Activated CD8-positive, alpha-beta memory T cell treated with anti-CD3 and anti-CD28 coated beads, Interleukin-2, amount 10 ng/mL, durations not matched to agents 7 days and 5 days (primary cell): Measurements from ENCODE around the gene ACSS3. TPM values are rescaled to one million over a fixed set of nuclear protein-coding genes. Genes with fewer than 3 reads are reported as not detected.

Source experiments
- ATAC-seq: fragments of 150-1000 bp; cut with Tn5 transposase; one replicate; pipeline ENCODE4 v1.10.0; 2021; ENCODE audit warnings: moderate library complexity
- CTCF ChIA-PET: fragments of 350-600 bp; sonication (Branson Sonifier 250); formaldehyde crosslinking; loops from one replicate; lab custom pipeline; 2021; ENCODE audit warnings: antibody characterized with exemption; lab: Charles Lee
- DNase-seq: peaks from one replicate; pipeline ENCODE4 v3.0.0-alpha.2; 2020
- H3K27ac Mint-ChIP-seq: one replicate; pipeline ENCODE4 v1.8.0; 2021; ENCODE audit warnings: mild to moderate bottlenecking, mixed read lengths
- H3K27me3 Mint-ChIP-seq: one replicate; pipeline ENCODE4 v1.8.0; 2021; ENCODE audit warnings: mixed read lengths
- H3K36me3 Mint-ChIP-seq: one replicate; pipeline ENCODE4 v1.8.0; 2021; ENCODE audit warnings: mild to moderate bottlenecking, mixed read lengths
- H3K4me1 Mint-ChIP-seq: one replicate; pipeline ENCODE4 v1.8.0; 2021; ENCODE audit warnings: mixed read lengths
- H3K4me3 Mint-ChIP-seq: one replicate; pipeline ENCODE4 v1.8.0; 2021; ENCODE audit warnings: mild to moderate bottlenecking, moderate library complexity, mixed read lengths
- H3K9me3 Mint-ChIP-seq: one replicate; pipeline ENCODE4 v1.8.0; 2022; ENCODE audit warnings: low read depth, mixed read lengths
- total RNA-seq, 2 experiments: library from RNA; stranded (reverse); gene quantifications; one replicate each; pipeline ENCODE4 v1.2.3, GENCODE V29; 2021

The ACSS3 gene
- total RNA-seq, 2 experiments from 2014 or later = not detected

- H3K36me3 Mint-ChIP-seq = no peaks in the 10 kb centered on the region
Measured at GRCh38 chr12:81229759-81230158, 151.9 kb downstream of the ACSS3 start.

DNA sequence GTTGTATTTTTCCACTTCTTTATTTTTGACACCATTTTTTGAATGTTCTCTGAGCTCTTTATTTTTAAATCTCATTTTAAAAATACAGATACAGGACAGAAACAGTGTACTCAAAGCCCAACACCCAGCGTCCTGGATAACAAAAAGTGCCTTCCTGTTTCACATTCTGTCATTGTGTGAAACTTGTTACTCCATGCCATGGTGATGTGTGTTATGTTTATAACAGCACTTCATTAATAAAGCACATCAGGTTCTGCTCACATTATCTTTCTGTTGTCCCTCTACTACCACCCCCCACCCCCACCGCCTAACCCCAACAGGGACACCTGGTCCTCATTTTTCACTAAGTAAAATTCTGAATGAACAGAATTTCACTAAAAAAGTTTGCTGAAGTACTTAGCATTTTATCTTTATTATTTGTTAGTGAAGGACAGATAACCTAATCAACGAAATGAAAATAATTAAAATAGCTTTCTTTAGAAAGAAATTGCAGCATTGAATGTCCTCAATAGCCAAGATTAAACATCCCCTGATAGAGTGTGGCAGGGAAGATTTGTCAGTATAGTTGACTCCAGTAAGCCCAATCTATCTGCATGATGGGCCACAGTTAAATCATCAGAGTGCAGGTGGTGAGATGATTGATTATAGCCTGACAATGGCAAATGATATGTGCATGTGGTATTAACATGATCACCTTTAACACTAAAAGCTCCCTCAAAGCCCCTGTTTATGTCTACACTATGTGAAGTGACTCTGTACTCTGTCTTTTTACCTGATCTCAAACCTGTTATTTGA is 153.9 kb downstream of the ACSS3 start:
- no peaks in the 10 kb centered on the region for H3K27me3 Mint-ChIP-seq
- no peaks in the 10 kb centered on the region for H3K36me3 Mint-ChIP-seq
- no peak overlapping the region for H3K4me3 Mint-ChIP-seq
- H3K9me3 Mint-ChIP-seq = peaks cover 2% of the 10 kb centered on the region
- no peaks in the 10 kb centered on the region for H3K4me1 Mint-ChIP-seq
- no peak overlapping the region for H3K27ac Mint-ChIP-seq
- ATAC-seq (no peak), DNase-seq (no peak)
- CTCF ChIA-PET = no interaction called here

More at GRCh38 chr12:81229759-81230158, 151.9 kb downstream of the ACSS3 start:
- H3K9me3 Mint-ChIP-seq = peaks cover 4% of the 10 kb centered on the region
- ATAC-seq = no peak
- no peak for DNase-seq
- CTCF ChIA-PET = no interaction called here
- no peaks in the 10 kb centered on the region for H3K4me1 Mint-ChIP-seq
- H3K27me3 Mint-ChIP-seq = no peaks in the 10 kb centered on the region
- H3K4me3 Mint-ChIP-seq = no peak overlapping the region
- H3K27ac Mint-ChIP-seq = no peak overlapping the region

GRCh38 chr12:81245458-81245857 is 167.6 kb downstream of the ACSS3 start:
- CTCF ChIA-PET = no interaction called here
- Mint-ChIP-seq H3K36me3 (no peaks in the 10 kb centered on the region), H3K27ac (no peak overlapping the region), H3K27me3 (no peaks in the 10 kb centered on the region), H3K4me3 (no peak overlapping the region), H3K4me1 (no peaks in the 10 kb centered on the region), H3K9me3 (peaks cover 6% of the 10 kb centered on the region)
- DNase-seq (no peak), ATAC-seq (no peak)

GRCh38 chr12:81245907-81246570 is 168.2 kb downstream of the ACSS3 start:
- no peak overlapping the region for H3K4me3 Mint-ChIP-seq
- DNase-seq (no peak), ATAC-seq (no peak)
- peaks cover 6% of the 10 kb centered on the region for H3K9me3 Mint-ChIP-seq
- H3K27ac Mint-ChIP-seq = no peak overlapping the region
- CTCF ChIA-PET = no interaction called here
- H3K4me1 Mint-ChIP-seq = no peaks in the 10 kb centered on the region
- H3K36me3 Mint-ChIP-seq = no peaks in the 10 kb centered on the region
- H3K27me3 Mint-ChIP-seq = no peaks in the 10 kb centered on the region

DNA sequence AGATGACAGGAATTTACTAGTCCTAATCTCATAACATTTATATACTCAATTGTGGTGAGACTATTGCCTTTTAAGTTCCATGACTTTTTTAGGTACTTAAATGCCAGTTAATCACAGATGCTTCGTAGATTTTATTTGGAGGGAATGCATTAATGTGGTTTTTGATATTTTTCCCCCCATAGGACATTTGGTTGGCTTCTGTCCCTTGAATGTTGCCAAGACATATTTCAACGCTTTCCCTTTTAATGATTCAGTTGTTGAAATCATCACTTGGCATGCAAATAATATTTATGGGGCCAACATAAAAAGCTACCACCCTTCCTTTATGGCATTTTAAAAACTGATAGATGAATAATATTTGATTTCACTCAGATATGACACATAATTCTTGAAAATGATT is 172.1 kb downstream of the ACSS3 start:
- CTCF ChIA-PET = no interaction called here

GRCh38 chr12:81252228-81252627 is 174.3 kb downstream of the ACSS3 start:
- H3K9me3 Mint-ChIP-seq = no peaks in the 10 kb centered on the region

More for the DNA sequence above, 172.1 kb downstream of the ACSS3 start:
- H3K27ac Mint-ChIP-seq = no peak overlapping the region
- no peaks in the 10 kb centered on the region for H3K9me3 Mint-ChIP-seq
- no peaks in the 10 kb centered on the region for H3K4me1 Mint-ChIP-seq
- H3K36me3 Mint-ChIP-seq = no peaks in the 10 kb centered on the region
- DNase-seq (no peak), ATAC-seq (no peak)
- H3K4me3 Mint-ChIP-seq = no peak overlapping the region
- H3K27me3 Mint-ChIP-seq = no peaks in the 10 kb centered on the region

DNA sequence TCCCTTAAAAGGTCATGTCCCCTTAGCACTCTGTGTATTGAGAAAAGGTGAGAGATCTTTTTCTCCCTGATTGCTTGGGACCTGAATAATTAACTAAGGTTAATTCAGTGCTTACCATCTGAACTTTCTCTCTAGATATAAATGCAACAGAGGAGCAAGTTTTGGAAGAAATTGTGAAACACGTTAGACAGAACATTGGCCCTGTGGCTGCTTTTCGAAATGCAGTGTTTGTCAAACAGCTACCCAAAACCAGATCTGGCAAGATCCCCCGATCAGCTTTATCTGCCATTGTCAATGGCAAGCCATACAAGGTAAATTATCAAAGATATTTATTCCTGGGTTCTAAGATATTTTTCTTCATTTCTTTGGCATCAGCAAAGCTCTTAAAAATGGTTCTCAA is 175.5 kb downstream of the ACSS3 start:
- Mint-ChIP-seq H3K27me3 (no peaks in the 10 kb centered on the region), H3K36me3 (no peaks in the 10 kb centered on the region), H3K9me3 (no peaks in the 10 kb centered on the region), H3K4me3 (no peak overlapping the region), H3K27ac (no peak overlapping the region), H3K4me1 (no peaks in the 10 kb centered on the region)
- no peak for ATAC-seq
- CTCF ChIA-PET = no interaction called here
- DNase-seq = no peak

More at GRCh38 chr12:81252228-81252627, 174.3 kb downstream of the ACSS3 start:
- DNase-seq = no peak
- CTCF ChIA-PET = no interaction called here
- ATAC-seq = no peak
- Mint-ChIP-seq H3K27ac (no peak overlapping the region), H3K4me3 (no peak overlapping the region), H3K27me3 (no peaks in the 10 kb centered on the region), H3K36me3 (no peaks in the 10 kb centered on the region), H3K4me1 (no peaks in the 10 kb centered on the region)

DNA sequence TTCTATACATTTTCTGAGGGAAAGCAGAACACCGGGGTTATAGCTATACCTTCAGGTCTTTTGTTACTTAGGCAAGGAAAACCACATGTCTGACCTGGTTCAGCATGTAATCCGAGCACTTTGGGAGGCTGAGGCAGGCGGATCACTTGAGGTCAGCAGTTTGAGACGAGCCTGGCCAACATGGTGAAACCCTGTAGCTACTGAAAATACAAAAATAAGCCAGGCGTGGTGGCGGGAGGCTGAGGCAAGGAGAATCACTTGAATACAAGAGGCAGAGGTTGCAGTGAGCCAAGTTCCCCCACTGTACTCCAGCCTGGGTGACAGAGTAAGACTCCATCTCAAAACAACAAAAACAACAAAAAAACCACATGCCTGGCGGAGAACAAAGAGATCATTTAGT is 177.6 kb downstream of the ACSS3 start:
- Mint-ChIP-seq H3K27me3 (no peaks in the 10 kb centered on the region), H3K36me3 (no peaks in the 10 kb centered on the region), H3K27ac (no peak overlapping the region), H3K9me3 (no peaks in the 10 kb centered on the region), H3K4me3 (no peak overlapping the region), H3K4me1 (no peaks in the 10 kb centered on the region)
- DNase-seq (no peak), ATAC-seq (no peak)
- CTCF ChIA-PET = no interaction called here

GRCh38 chr12:81255947-81256346 is 178.1 kb downstream of the ACSS3 start:
- Mint-ChIP-seq H3K4me1 (no peaks in the 10 kb centered on the region), H3K36me3 (no peaks in the 10 kb centered on the region), H3K4me3 (no peak overlapping the region), H3K27ac (no peak overlapping the region), H3K9me3 (no peaks in the 10 kb centered on the region), H3K27me3 (no peaks in the 10 kb centered on the region)
- ATAC-seq (no peak), DNase-seq (no peak)
- CTCF ChIA-PET = no interaction called here

DNA sequence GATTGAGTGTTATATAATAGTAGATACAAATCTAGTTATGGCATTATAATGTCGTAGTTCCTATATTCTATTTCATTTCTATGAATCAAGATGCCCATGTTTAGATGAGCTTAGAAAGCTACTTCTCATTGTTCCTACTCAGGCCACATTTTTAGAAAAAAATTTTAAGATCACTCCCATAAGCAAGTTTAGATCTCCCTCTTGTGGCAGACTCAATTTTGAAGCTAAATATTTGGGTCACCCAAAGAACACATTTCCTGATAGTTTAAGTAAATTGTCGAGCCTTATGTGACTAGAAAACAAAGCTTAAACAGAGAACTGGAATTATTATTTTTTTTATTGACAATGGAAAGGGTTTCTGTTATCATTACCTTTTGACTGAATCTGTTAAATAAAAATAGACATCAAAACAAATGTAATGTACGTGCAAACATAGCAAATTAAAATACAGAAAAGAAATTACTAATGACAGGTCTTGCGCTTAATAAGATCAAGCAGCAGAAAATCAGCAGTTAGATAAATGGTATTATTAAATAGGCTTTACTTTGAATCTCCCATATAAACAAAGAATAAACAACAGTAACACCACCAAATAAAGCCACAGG is 180.2 kb downstream of the ACSS3 start:
- ATAC-seq = no peak
- H3K4me3 Mint-ChIP-seq = no peak overlapping the region
- CTCF ChIA-PET = no interaction called here

DNA sequence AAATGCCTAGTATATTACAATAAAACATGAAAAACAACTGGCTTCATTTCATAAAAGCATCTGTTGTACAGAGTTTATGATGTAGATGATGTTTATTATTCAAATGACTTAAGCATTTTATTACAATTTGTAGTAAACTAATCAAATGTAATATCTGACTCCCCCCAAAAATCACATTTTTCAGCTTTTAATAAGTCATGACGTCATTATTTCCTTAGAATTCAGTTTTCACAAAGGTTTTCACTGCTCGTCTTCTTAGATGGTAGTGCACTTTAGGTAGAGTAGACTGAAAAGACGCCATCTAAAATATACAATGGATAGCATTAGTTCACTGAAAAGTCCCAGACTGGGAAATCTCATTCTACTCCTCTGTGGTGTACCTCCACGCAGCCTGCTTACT is 181.5 kb downstream of the ACSS3 start:
- Mint-ChIP-seq H3K36me3 (no peaks in the 10 kb centered on the region), H3K4me3 (no peak overlapping the region), H3K9me3 (no peaks in the 10 kb centered on the region), H3K27ac (no peak overlapping the region), H3K4me1 (no peaks in the 10 kb centered on the region), H3K27me3 (no peaks in the 10 kb centered on the region)
- CTCF ChIA-PET = no interaction called here
- ATAC-seq = no peak
- no peak for DNase-seq

More for the DNA sequence above, 180.2 kb downstream of the ACSS3 start:
- H3K27me3 Mint-ChIP-seq = no peaks in the 10 kb centered on the region
- H3K36me3 Mint-ChIP-seq = no peaks in the 10 kb centered on the region
- H3K9me3 Mint-ChIP-seq = no peaks in the 10 kb centered on the region
- no peaks in the 10 kb centered on the region for H3K4me1 Mint-ChIP-seq
- no peak for DNase-seq
- no peak overlapping the region for H3K27ac Mint-ChIP-seq

DNA sequence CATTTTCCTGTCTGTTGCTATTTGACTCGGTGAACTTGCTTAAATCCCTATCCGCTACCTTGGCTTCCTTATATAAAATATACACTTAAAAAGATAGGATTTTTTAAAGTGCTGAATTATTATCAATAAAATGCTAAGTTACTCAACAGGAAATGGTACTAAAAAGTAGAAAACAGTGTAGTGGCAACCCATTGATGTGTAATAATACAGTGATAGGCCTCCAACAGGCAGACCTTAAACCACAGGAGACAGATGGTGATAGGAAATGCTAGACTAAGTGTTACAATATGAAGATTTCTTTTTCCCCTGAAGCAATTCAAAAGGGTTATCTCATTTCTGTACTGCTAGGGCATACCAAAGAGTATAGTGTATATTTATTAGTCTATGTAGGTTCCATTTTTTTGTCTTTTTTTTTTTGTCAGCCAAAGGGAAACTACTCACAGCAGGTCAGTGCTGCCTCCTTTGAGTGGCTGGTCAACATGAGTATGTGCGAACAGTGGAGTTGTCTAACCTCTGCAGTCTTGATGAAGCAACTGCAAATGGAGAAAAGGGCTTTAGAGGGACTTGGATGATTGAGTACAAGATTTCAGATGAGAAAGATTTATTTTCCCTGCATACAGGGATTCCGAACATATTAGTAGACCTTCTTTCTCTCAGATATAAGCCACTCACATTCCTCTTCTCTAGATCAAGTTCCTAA is 183.8 kb downstream of the ACSS3 start:
- Mint-ChIP-seq H3K27ac (no peak overlapping the region), H3K9me3 (no peaks in the 10 kb centered on the region), H3K4me3 (no peak overlapping the region), H3K36me3 (no peaks in the 10 kb centered on the region), H3K27me3 (no peaks in the 10 kb centered on the region), H3K4me1 (no peaks in the 10 kb centered on the region)
- no peak for DNase-seq
- CTCF ChIA-PET = no interaction called here
- no peak for ATAC-seq

DNA sequence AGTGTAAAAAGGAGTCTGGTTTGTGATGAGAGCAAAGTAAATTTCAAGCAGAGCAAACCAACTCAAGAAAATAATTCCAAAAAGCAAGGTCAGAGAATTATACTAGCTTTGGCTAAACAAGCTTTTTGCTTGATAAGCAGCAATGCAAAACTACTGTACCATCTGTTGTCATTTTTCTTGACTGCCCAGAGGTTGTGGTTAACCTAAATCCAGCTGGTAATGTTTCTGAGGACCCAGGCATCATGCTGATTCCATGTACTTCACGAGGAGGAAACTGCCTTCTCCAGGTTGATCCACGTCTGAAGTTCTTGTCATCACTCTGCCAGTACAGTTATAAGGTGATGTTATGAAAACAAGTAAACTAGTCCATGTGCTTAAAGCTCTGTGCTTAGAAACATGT is 185.2 kb downstream of the ACSS3 start:
- CTCF ChIA-PET = no interaction called here
- no peaks in the 10 kb centered on the region for H3K27me3 Mint-ChIP-seq
- H3K27ac Mint-ChIP-seq = no peak overlapping the region
- no peaks in the 10 kb centered on the region for H3K36me3 Mint-ChIP-seq
- no peak overlapping the region for H3K4me3 Mint-ChIP-seq
- H3K9me3 Mint-ChIP-seq = no peaks in the 10 kb centered on the region
- ATAC-seq (no peak), DNase-seq (no peak)
- H3K4me1 Mint-ChIP-seq = no peaks in the 10 kb centered on the region
